ENCODE data around the gene KRTAP10-9.
"Not testable (repeated sequence)": the region's sequence is repeated elsewhere in the genome, so short reads cannot be mapped to it uniquely, and the experiment has no call there.

KRTAP10-9 gene

GRCh38 chr21:44615911-44616590, 10.8 kb upstream of the KRTAP10-9 start:
- no peak for DNase-seq

DNA sequence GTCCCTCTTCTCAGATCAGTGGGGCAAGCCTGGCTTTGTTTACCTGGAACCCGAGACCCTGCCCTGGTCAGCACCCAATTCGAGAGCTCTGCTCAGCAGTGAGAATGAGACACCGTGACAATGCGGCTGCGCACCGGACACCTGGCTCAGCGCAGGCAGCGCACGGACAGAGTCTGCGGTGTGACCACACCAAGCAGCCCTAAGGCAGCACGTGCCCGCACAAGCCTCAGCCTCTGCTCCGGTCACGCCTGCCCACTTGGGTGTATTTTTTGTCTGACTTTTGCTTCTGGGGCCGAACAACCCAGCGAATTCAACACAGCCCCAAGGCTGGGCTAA, 10.3 kb upstream of the KRTAP10-9 start:
- no peak for DNase-seq

DNA sequence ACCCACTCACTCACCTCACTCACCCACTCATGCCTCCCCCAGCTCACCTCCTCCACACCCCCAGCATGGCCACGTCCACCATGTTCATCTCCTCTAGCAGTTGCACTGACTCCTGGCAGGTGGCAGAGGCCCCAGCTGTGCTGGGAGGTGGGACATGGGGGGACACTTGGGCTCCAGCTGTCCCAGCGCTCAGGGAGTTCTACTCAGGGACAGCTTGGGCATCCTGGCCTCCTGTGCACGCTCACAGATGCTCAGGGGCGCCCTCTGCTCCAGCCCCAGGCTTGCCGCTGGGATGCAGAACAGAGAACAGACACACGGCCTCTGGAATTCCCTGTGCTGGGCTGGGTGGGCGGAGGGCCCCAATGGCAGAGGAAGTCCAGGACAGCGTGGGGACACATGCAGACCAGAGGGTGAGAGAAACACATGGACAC, 9.8 kb upstream of the KRTAP10-9 start:
- no peak for DNase-seq

GRCh38 chr21:44618504-44618903, 8.4 kb upstream of the KRTAP10-9 start:
- no peak for DNase-seq

DNA sequence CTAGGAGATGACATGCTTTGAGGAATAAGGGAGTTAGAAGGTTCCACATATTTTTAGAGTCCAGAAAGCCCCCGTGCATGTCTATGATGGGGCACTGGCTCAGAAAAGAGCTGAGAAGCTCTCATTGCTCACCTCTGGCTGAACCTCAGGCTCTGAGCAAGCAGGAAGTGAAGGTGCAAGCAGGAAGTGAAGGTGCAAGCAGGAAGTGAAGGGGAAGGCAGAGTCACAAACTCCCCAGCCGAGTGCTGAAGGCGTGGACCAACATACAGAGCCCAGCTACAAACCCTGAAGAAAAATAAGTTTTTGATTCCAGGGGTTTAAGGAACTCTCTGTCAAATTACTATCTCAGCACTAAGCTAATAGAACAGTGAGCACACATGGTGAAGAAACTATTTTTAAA, 8.0 kb upstream of the KRTAP10-9 start:
- no peak for DNase-seq

DNA sequence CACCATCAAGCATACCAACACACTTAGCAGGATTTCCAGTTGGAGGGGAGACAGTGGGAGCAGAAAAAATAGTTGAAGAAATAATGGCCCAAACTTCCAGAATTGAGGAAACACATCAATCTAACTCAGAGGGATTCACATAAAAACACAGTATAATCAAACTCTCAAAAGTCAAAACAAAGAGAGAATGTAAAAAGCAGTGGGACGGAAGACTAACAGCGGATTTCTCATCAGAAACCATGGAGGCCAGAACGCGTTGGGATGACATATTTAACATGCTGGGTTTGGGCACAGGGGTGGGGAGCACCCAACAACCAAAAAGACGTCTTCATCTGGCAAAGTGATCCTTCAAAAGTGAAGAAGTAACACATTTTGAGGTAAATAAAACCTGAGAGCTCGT, 7.0 kb upstream of the KRTAP10-9 start:
- DNase-seq: no peak

GRCh38 chr21:44623575-44623974, 3.3 kb upstream of the KRTAP10-9 start:
- no peak for DNase-seq

GRCh38 chr21:44625756-44626155, 1.1 kb upstream of the KRTAP10-9 start:
- DNase-seq: no peak

- DNase-seq: no peak
Measured at GRCh38 chr21:44626262-44626661, 631 bp upstream of the KRTAP10-9 start.

DNA sequence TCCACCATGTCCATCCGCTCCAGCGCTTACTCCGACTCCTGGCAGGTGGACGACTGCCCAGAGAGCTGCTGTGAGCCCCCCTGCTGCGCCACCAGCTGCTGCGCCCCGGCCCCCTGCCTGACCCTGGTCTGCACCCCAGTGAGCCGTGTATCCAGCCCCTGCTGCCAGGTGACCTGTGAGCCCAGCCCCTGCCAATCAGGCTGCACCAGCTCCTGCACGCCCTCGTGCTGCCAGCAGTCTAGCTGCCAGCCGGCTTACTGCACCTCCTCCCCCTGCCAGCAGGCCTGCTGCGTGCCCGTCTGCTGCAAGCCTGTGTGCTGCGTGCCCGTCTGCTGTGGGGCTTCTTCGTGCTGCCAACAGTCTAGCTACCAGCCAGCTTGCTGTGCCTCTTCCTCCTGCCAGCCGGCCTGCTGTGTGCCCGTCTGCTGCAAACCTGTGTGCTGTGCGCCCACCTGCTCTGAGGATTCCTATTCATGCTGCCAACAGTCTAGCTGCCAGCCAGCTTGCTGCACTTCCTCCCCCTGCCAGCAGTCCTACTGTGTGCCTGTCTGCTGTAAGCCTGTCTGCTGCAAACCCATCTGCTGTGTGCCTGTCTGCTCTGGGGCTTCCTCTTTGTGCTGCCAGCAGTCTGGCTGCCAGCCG, 409 bp downstream of the KRTAP10-9 start:
- DNase-seq: not testable (repeated sequence)

GRCh38 chr21:44627831-44628233, 939 bp downstream of the KRTAP10-9 start:
- DNase-seq: not testable (repeated sequence)

DNA sequence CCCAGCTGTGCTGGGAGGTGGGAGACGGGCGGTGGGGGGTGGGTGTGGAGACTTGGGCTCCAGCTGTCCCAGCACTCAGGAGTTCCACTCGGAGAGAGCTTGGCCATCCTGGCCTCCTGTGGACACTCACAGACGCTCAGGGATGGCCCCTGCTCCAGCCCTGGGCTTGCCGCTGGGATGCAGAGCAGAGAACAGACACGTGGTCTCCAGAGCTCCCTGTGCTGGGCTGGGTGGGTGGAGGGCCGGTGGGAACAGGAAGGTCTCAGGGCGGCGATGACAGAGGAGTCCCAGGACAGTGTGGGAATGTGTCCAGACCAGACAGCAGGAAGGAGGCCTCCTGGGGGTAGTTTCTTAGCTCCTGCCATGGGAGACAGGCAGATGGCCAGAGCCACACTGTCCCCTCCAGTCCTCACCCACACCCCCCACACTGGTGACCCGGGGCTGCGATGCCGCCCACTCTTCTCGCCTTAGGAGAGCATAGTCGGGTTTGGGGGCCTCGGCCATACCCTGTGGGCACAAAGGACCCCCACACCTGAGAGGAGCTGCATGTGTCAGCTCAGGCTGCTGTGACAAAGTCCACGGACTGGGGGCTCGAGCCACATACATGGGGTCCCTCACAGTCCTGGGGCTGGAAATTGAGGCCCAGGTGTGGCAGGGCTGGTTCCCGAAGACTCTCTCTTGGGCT, 2.0 kb downstream of the KRTAP10-9 start:
- DNase-seq: no peak

DNA sequence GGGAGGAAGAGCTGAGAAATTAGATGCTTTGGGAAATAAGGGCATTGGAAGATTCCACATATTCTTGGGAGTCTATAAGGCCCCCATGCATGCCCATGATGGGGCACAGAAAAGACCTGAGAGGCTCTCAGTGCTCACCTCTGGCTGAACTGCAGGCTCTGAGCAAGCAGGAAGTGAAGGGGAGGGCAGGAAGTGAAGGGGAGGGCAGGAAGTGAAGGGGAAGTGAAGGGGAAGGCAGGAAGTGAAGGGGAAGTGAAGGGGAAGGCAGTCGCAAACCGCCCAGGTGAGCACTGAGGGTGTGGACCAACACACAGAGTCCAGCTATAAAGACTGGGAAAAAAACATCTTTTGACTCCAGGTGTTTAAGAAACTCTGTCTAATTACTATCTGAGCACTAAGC, 3.5 kb downstream of the KRTAP10-9 start:
- no peak for DNase-seq

DNA sequence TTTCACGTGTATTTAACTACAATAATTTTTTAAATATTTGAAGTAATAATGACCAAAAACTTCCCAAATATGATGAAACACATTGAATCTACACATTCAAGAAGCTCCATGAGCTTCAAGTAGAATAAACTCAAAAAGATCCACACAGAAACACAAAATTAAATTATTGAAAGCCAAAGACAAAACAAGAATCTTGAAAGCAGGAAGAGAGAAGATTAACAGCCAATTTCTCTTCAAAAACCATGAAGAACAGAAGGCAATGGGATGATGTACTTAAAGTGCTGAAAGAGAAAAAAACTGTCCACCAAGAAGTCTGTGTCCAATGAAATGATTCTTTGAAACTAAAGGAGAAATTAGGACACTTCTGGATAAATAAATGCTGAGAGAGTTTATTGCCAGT, 5.2 kb downstream of the KRTAP10-9 start:
- DNase-seq: no peak

DNA sequence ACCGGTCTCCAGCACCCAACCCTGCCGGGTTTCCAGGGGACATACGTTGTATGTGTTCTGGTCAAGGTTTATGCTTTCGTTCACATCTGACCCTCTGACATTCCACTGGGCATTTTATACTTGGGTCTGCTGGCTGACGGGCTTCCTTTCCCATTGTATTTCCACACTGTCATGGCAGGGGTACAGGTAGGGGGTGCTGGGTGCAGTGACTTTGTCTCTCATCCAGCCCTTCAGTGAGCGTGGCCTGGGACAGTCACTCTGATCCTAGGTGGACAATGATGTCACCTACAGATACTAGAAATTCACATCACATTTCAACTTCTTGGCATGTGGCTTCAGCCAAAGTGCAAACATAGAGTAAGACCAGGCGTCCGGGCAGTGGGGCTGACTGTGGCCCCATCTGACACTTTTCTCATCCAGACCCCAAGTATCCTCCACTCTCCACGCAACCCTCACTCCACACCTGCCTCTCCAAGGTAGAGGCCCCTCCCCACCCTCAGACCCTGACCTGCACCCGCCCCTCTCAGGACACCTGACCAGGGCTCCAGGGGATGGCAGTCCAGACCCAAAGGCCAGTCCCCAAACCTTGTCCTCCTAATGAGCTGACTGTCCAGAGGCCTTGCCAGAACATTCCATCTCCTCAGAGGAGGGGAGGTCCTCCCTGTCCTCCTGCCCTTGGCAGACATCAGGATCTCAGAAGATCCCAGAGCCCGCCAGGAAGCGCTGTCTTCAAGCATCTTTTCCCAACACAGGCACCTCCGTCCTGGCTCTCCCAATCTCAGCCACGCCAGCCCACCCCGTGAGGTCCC, 9.5 kb downstream of the KRTAP10-9 start:
- no peak for DNase-seq

DNA sequence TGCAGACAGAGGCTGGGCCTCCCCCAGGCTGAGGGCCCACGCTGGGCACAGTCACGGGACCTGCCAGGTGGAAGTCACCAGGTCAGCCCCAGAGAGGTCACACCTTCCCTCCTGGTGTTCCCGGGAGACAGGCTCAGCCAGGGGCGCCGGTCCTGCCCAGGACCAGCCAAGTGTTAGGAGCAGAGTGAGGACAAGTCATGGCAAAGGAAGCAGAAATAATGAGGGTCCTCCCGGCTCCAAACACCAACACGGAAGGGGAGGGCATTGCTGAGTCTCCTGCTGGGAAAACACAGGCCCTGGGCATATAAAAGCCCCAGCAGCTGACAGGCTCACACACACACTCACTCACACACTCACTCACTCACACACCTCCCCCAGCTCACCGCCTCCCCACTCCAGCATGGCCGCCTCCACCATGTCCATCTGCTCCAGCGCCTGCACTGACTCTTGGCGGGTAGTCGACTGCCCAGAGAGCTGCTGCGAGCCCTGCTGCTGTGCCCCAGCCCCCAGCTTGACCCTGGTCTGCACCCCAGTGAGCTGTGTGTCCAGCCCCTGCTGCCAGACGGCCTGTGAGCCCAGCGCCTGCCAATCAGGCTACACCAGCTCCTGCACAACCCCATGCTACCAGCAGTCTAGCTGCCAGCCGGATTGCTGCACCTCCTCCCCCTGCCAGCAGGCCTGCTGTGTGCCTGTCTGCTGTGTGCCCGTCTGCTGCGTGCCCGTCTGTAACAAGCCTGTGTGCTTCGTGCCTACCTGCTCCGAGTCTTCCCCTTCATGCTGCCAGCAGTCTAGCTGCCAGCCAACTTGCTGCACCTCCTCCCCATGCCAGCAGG, 10.3 kb downstream of the KRTAP10-9 start, which contains the start of gene KRTAP10-10:
TSS of gene KRTAP10-10 (plus strand) at position 339 of the 833 bp plus-strand sequence. CDS start at position 401, 62 bp downstream.
- no peak for DNase-seq

DNA sequence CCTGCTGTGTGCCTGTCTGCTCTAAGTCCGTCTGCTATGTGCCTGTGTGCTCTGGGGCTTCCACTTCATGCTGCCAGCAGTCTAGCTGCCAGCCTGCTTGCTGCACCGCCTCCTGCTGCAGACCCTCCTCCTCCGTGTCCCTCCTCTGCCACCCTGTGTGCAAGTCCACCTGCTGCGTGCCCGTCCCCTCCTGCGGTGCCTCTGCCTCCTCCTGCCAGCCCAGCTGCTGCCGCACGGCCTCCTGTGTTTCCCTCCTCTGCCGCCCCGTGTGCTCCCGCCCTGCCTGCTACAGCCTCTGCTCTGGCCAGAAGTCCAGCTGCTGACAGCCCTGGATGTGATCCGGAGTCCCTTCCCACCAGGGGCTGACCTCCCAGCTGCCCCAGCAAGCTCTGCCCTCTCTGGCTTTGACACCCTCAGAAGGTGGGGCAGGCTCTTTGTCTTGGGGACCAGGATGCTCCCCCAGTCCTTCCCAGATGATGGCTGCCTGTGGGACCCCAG, 11.0 kb downstream of the KRTAP10-9 start:
- not testable (repeated sequence) for DNase-seq

GRCh38 chr21:44638506-44639330, 11.8 kb downstream of the KRTAP10-9 start:
- not testable (repeated sequence) for DNase-seq

DNA sequence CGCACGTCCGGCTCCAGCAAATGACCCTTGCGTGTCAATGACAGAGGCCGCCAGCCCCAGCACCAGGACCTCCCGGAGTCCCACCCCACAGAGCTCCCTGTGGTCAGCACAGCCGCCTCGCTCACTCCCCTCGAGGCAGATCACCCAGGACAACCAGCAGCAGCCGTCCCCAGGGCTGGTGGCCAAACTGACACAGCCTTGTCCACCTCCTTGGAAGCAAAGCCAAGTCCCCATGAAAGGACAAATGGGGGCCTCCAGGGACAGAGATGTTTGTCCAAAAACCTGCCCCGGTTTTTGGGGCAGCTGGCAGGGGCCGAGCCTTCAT, 12.4 kb downstream of the KRTAP10-9 start:
- DNase-seq: no peak

- DNase-seq: no peak
Measured at GRCh38 chr21:44640761-44641160, 13.9 kb downstream of the KRTAP10-9 start.

- no peak for DNase-seq
Measured at GRCh38 chr21:44643741-44644310, 16.9 kb downstream of the KRTAP10-9 start.
